Measurements from ENCODE around the gene SMYD5.

Gene SMYD5

GRCh38 chr2:73264783-73265182 is 50.7 kb downstream of the SMYD5 start:
- Histone ChIP-seq H3K27ac (no peak overlapping the region), H3K9ac (no peak overlapping the region), H3K36me3 (peaks cover 100% of the 10 kb centered on the region), H3K4me3 (no peak overlapping the region), H3K4me2 (no peak overlapping the region), H4K20me1 (peaks cover 89% of the 10 kb centered on the region), H3K9me3 (no peaks in the 10 kb centered on the region), H3K27me3 (no peaks in the 10 kb centered on the region), H3K4me1 (0 out of 2 replicates have a peak, but pooled peaks cover 4% of the 10 kb centered on the region)
- TF ChIP-seq Cebpa-rat (IDR thresholded peaks at IDR 0.05), result no peak

- peaks cover 100% of the 10 kb centered on the region for H3K36me3 ChIP-seq
- H4K20me1 ChIP-seq, result peaks cover 89% of the 10 kb centered on the region
- H3K9ac ChIP-seq, result no peak overlapping the region
- no peak overlapping the region for H3K27ac ChIP-seq
- H3K4me1 ChIP-seq, result 0 out of 2 replicates have a peak, but pooled peaks cover 2% of the 10 kb centered on the region
- no peak overlapping the region for H3K4me3 ChIP-seq
- no peaks in the 10 kb centered on the region for H3K27me3 ChIP-seq
- H3K4me2 ChIP-seq, result no peak overlapping the region
- no peaks in the 10 kb centered on the region for H3K9me3 ChIP-seq
- no peak for TF ChIP-seq Cebpa-rat (IDR thresholded peaks at IDR 0.05)
Observed at GRCh38 chr2:73265298-73266060, 51.4 kb downstream of the SMYD5 start.

- H4K20me1 ChIP-seq, result peaks cover 91% of the 10 kb centered on the region
Observed at GRCh38 chr2:73266061-73266901, 52.2 kb downstream of the SMYD5 start.

GRCh38 chr2:73267008-73267407 is 53.0 kb downstream of the SMYD5 start:
- no peak overlapping the region for H3K4me2 ChIP-seq
- peaks cover 91% of the 10 kb centered on the region for H4K20me1 ChIP-seq
- no peaks in the 10 kb centered on the region for H3K4me1 ChIP-seq
- no peak for TF ChIP-seq Cebpa-rat (IDR thresholded peaks at IDR 0.05)
- H3K27ac ChIP-seq, result no peak overlapping the region
- no peaks in the 10 kb centered on the region for H3K27me3 ChIP-seq
- no peaks in the 10 kb centered on the region for H3K9me3 ChIP-seq
- no peak overlapping the region for H3K9ac ChIP-seq
- H3K4me3 ChIP-seq, result no peak overlapping the region
- peaks cover 100% of the 10 kb centered on the region for H3K36me3 ChIP-seq

More at GRCh38 chr2:73266061-73266901, 52.2 kb downstream of the SMYD5 start:
- no peak overlapping the region for H3K27ac ChIP-seq
- no peaks in the 10 kb centered on the region for H3K4me1 ChIP-seq
- H3K27me3 ChIP-seq, result no peaks in the 10 kb centered on the region
- H3K9me3 ChIP-seq, result no peaks in the 10 kb centered on the region
- no peak overlapping the region for H3K4me3 ChIP-seq
- no peak overlapping the region for H3K9ac ChIP-seq
- peaks cover 100% of the 10 kb centered on the region for H3K36me3 ChIP-seq
- TF ChIP-seq Cebpa-rat (IDR thresholded peaks at IDR 0.05), result no peak
- H3K4me2 ChIP-seq, result no peak overlapping the region

- Histone ChIP-seq H3K9ac (no peak overlapping the region), H3K9me3 (no peaks in the 10 kb centered on the region), H3K36me3 (peaks cover 100% of the 10 kb centered on the region), H3K4me2 (no peak overlapping the region), H3K4me1 (no peaks in the 10 kb centered on the region), H3K27me3 (no peaks in the 10 kb centered on the region), H3K4me3 (no peak overlapping the region), H3K27ac (no peak overlapping the region), H4K20me1 (peaks cover 100% of the 10 kb centered on the region)
- no peak for TF ChIP-seq Cebpa-rat (IDR thresholded peaks at IDR 0.05)
Observed at GRCh38 chr2:73268366-73268829, 54.4 kb downstream of the SMYD5 start.

GRCh38 chr2:73268830-73269685 is 55.0 kb downstream of the SMYD5 start:
- Histone ChIP-seq H4K20me1 (peaks cover 100% of the 10 kb centered on the region), H3K27me3 (no peaks in the 10 kb centered on the region), H3K4me3 (no peak overlapping the region), H3K27ac (no peak overlapping the region), H3K9me3 (no peaks in the 10 kb centered on the region), H3K4me1 (no peaks in the 10 kb centered on the region), H3K9ac (no peak overlapping the region), H3K36me3 (peaks cover 100% of the 10 kb centered on the region), H3K4me2 (no peak overlapping the region)
- no peak for TF ChIP-seq Cebpa-rat (IDR thresholded peaks at IDR 0.05)

- H3K36me3 ChIP-seq, result peaks cover 99% of the 10 kb centered on the region
- peaks cover 100% of the 10 kb centered on the region for H4K20me1 ChIP-seq
- H3K4me1 ChIP-seq, result no peaks in the 10 kb centered on the region
- H3K4me3 ChIP-seq, result no peak overlapping the region
- no peak overlapping the region for H3K4me2 ChIP-seq
- H3K27ac ChIP-seq, result no peak overlapping the region
- TF ChIP-seq Cebpa-rat (IDR thresholded peaks at IDR 0.05), result no peak
- no peaks in the 10 kb centered on the region for H3K27me3 ChIP-seq
- no peaks in the 10 kb centered on the region for H3K9me3 ChIP-seq
- no peak overlapping the region for H3K9ac ChIP-seq
Observed at GRCh38 chr2:73269686-73270465, 55.8 kb downstream of the SMYD5 start.

GRCh38 chr2:73272270-73272669 is 58.2 kb downstream of the SMYD5 start:
- Histone ChIP-seq H3K4me2 (no peak overlapping the region), H3K27ac (no peak overlapping the region), H3K36me3 (peaks cover 99% of the 10 kb centered on the region), H3K9me3 (no peaks in the 10 kb centered on the region; the same call in 1 of the 2 replicates), H3K4me3 (no peak overlapping the region), H3K27me3 (no peaks in the 10 kb centered on the region), H4K20me1 (peaks cover 100% of the 10 kb centered on the region), H3K9ac (no peak overlapping the region), H3K4me1 (no peaks in the 10 kb centered on the region)
- no peak for TF ChIP-seq Cebpa-rat (IDR thresholded peaks at IDR 0.05)
